ENCODE data around the gene PDK2.
"Not testable (repeated sequence)": the region's sequence is repeated elsewhere in the genome, so short reads cannot be mapped to it uniquely, and the experiment has no call there.

The PDK2 gene

DNA sequence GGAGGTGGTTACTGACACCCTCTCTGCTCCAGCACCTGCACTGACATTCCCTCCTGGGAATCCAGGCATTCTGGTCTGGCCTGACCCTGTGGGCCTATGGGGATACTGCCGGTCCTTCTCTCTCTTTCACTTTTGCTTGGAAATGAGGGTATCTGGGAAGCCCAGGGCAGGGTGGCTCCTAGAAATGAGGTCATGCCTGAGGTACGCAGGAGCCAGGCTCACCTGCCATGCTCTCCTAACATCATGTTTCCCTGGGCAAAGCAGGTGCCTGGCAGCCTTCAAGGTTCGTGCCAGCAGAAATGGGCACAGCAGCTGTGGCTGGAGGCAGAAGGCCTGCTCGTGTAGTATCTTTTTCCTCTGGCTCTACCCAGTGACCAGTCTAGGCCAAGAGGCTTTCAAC, 35.9 kb upstream of the PDK2 start:
- no peak for FAIRE-seq

DNA sequence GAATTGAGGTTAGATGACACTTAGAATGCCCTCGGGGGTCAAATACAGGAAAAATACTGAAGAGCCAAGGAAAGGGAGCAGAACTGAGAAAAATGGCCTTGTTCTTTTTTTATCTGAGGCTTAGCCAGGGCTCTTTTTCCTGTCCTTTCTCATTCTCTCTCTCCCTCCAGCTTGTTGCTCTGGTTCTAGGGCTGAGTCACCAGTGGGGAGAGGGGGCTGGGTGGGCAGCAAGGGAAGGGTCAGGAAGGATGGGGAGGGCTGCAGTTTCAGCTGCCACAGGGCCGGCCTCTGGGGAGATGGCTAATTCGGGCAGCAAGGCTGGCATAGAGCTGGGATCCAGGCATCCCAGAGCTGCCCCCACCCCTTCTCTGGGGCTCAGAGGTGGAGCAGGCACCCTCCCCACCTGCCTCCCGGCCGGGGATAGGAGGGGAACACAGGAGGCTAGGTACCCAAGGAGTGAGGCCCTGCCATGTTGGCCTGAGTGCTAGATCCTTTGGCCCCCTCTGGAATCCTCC, 35.3 kb upstream of the PDK2 start:
- no peak for FAIRE-seq

DNA sequence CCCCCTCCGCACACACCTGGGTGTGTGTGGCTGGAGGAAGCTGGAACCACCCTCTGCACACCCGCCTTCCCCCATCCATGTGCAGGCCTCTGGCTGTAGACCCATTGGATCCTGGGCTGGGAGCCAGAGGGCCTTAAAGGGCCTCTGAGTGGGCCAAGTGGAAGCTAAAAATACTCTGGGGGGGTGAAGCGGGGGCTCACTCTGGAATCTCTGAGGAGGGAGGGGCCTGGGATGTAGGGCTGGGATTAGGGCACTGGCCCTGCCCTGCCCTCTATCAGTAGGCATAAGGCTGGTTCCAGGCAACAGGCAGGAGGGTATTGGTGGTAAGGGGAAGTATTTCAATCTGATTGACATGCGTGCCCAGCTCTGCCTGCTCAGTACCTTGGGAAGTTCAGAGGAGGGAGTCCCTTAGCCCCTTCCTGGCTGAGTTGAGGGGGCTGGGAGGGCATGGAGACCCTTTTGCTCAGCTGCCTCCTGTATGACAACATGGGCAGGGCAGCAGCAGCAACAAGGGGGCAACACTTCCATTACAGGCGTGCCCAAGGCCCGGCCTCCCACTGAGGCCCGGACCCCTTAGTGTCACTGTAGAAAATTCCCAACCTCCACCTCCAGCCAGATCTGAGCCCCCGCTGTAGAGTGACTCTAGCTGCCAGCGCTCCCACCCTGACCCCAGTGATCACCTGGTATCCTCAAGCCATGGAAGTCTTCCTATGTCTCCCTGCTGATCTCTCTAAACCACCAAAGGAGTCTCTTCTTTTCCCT, 34.0 kb upstream of the PDK2 start:
- no peak for FAIRE-seq

DNA sequence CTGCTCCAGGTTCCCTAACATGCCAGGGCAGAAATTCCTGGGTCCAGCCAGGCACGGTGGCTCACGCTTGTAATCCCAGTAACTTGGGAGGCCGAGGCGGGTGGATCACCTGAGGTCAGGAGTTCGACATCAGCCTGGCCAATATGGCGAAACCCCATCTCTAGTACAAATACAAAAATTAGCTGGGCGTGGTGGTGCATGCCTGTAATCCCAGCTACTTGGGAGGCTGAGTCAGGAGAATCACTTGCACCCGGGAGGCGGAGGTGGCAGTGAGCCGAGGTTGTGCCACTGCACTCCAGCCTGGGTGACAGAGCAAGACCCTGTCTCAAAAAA, 33.5 kb upstream of the PDK2 start:
- FAIRE-seq, result not testable (repeated sequence)

DNA sequence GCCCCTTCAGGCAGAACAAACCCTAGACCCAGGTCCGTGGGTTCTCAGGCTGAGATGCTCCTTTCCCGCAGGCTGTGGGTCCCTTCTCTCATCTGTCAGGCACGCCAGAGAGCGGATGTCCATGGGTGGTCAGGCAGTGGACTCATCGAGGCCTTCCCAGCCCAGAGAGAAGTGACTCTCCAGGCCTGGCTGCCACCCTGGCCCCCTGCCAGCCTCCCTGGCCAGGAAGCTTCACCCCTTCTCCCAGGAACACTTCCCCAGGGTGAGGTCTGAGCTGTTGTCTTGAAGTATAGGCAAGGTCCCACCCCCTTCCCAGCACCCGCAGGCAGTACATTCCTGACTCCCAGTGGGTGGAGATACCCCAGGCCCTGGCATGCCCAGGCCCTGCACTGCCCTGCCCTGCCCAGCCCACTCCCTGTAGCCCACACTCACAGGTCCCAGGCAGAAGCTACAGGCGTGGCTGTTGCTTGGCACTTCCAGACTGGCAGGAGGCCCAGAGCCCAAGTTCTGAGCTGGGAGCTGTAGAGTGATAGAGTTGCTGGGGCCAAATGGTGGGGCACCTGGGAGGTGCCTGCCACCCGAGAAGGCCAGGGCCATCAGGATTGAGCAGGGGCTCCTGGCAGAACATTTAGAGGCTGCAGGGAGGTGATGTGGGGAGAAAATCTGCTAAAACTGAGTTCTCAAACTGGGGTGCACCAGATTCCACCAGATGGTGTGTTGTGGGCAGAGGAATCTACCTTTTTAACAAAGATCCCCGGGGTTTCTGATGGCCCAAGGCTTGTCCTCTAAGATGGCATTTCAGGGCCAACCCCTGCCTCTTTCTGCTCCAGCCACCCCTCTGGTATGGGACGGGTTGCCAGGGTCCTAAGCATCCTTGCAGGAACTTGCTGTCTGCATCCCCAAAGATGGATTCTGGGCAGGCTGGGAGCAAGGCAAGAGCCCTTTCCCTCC, 32.6 kb upstream of the PDK2 start:
- FAIRE-seq, result no peak

DNA sequence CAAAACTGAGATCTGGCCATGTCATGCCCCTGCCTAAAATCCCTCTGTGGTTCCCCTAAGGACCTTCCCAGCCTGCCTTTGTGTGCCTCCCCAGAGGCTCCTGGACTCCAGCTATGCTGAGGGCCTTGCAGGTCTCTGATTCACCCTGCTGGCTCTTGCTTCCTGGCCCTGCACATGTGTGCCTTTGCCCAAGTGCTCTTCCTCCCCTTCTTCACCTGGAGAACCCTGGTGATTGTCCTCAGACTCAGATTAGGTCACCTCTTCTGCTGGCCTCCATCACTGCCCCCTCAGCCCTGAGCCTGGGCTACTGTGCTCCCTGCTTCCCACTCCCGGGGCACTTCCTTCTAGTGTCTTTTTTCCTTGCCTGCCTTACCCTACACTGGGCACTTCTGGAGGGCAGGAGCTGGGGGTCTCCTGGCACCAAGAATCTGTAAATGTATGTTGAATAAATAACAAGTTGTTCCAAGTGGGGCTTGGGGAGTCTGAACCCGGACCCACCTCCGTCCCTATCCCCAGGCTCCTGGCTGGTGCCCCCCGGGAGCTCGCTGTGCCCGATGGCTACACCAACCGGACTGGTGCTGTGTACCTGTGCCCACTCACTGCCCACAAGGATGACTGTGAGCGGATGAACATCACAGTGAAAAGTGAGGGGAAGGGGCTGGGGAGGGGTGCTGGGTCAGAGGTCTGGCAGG, 31.4 kb upstream of the PDK2 start:
- FAIRE-seq, result no peak

DNA sequence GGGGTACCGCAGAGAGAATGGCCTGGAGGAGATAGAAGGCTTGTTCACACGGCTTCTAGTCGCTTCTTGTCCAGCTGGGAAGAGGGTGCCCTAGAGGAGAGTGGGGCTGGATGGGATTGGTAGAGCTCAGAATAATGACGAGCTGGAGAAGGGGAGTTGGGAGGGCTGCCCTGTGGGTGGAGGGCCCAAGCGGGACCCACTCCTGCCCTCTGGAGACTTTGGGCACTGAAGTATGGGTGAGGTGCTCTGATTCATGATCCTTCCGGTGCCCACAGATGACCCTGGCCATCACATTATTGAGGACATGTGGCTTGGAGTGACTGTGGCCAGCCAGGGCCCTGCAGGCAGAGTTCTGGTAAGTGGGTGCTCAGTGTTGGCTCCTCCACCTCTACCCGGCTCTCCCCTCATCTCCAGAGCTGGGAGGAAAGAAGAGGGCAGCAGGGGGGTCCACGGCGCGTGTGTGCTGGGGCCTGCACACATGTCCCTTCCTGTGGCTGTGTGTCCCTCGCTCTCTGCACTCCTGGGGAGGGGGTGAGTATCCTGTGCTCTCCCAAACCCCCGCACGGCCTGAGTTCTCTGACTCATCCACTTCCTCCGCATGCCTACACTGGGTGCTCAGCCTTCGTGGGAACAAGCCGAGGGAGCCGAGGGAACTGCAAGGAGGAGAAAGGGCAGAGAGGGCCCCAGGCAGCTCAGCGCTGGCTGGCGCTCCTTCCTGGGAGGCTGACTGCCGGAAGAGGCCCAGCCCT, 30.7 kb upstream of the PDK2 start:
- no peak for FAIRE-seq

DNA sequence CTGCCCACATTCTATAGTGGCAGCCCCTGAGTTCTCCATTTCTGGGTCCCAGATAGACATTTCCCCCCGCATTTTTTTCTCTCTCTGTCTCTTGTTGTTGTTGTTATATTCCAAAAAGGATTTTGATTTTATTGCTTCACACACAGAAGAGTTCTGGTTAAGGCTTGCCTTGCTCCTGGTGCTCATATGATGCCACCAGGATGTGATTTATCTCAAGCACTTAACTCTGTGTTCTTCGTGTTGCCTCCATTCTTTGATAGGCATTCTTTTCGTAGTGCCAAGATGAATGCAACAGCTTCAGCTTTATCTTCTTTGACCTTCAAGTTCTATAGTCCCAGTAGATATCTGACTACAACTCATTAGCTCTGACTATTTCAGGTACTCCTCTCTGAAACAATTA, 30.1 kb upstream of the PDK2 start:
- FAIRE-seq, result no peak

DNA sequence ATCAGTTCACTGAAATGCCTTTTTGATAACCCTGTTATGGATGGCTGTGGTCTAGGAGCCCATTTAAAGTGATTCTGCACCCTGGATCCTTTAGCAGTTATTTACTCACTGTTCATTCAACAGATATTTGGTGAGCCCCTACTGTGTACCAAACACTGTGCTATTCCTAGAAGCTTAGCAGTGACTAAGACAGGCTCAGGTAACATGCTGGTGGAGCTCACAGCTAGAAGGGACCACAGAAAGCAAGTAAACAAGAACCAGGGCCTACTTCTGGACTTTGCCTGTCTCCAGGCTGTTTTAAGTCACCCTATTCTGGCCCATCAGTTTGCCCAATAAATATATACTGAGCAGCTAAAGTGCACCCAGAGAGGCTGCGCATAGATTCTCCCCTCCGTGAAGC, 28.2 kb upstream of the PDK2 start:
- FAIRE-seq, result no peak

DNA sequence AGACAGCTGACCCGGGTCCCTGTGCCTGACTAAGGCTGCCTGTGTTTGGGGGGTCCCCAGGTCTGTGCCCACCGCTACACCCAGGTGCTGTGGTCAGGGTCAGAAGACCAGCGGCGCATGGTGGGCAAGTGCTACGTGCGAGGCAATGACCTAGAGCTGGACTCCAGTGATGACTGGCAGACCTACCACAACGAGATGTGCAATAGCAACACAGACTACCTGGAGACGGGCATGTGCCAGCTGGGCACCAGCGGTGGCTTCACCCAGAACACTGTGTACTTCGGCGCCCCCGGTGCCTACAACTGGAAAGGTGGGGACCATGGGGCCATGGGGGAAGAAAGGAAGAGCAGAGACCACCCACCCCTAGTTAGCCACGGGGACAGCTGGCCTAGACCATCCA, 27.2 kb upstream of the PDK2 start:
- FAIRE-seq, result no peak

DNA sequence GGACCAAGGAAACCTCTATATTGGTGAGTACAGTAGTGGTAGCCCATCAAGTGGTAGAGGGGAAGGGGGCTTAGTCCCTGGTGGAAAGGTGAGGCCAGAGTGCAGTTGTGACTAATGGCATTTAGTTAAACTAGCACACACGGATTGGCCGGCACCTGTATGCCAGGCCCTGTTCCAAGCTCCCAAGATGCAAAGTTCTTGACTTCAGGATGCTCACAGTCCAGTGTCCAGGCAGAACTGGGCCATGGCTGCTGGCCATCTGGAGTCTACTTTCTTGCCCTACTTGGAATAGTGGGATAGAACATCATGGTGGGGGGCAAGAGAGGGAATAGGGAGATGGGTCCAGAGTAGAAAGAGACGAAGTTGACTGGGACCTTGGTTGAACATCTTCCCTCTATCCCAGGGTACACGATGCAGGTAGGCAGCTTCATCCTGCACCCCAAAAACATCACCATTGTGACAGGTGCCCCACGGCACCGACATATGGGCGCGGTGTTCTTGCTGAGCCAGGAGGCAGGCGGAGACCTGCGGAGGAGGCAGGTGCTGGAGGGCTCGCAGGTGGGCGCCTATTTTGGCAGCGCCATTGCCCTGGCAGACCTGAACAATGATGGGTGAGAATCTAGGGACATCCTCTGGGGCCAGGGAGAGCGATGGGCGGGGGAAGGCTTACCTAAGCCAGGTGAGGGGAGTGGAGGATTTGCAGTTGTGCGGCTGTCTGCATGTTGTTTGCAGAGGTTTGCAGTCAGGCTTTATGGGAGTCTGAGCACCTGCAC, 24.1 kb upstream of the PDK2 start:
- no peak for FAIRE-seq

DNA sequence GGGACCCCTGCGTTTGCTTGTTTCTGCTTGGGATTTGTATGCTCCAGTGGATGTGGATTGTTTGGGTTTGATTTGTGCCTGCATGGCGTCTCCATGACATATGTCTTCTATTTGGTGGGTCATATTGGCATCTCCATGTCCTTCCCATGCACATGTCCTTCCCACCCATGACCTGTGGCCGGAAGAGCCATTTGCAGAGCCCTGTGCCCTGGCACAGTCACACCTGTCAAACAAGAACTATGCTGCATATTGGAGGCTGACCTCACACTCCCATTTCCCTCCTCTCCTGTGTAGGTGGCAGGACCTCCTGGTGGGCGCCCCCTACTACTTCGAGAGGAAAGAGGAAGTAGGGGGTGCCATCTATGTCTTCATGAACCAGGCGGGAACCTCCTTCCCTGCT, 23.5 kb upstream of the PDK2 start:
- FAIRE-seq, result no peak

DNA sequence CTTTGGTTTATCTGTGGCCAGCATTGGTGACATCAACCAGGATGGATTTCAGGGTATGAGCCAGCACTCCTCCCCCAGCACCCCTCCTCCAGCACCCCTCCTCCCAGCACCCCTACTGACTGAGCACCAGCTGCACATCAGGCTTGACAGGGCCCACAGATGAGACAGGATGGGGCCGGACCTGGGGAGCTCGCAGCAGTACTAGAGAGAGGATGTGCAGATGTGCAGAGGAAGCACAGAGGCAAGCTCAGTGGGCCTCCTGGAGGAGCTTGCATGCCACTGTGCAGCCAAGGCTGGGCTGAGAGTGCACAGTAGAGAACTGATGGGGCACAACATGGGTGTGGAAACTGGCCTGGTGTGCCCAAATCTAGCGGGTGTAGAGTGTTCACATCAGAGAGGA, 23.0 kb upstream of the PDK2 start:
- no peak for FAIRE-seq

DNA sequence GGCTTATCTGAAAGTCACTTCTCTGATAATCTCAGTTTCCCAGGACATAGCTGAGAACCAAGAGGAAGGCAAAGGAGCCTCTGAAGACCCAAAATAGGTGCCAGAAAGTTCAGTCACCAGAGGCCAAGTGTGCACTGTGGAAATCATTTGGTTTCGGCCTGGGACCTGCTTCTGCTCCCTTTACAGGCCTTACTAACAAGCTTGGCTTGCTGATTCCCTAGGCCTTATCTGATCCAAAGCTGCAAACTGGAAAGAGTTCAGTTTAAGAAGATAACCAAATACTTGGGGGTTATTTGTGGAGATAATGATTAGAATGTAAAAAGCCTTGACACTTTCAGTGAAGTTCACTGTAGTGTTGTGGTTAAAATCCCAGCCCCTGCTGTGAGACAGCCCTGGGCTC, 22.2 kb upstream of the PDK2 start:
- no peak for FAIRE-seq

DNA sequence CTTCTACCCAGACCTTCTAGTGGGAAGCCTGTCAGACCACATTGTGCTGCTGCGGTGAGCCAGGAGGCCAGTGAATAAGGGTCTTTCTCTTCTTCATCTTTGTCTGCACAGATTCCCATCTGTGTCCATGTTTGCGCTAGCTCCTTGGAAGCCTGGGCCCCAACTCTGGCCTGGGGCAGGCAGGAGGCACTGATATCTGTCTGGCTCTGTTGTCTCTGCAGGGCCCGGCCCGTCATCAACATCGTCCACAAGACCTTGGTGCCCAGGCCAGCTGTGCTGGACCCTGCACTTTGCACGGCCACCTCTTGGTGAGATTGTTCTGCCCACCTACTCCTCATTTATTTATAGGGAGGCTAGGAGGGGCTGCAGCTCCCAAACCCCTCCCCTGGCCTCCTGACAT, 20.9 kb upstream of the PDK2 start:
- FAIRE-seq, result no peak

DNA sequence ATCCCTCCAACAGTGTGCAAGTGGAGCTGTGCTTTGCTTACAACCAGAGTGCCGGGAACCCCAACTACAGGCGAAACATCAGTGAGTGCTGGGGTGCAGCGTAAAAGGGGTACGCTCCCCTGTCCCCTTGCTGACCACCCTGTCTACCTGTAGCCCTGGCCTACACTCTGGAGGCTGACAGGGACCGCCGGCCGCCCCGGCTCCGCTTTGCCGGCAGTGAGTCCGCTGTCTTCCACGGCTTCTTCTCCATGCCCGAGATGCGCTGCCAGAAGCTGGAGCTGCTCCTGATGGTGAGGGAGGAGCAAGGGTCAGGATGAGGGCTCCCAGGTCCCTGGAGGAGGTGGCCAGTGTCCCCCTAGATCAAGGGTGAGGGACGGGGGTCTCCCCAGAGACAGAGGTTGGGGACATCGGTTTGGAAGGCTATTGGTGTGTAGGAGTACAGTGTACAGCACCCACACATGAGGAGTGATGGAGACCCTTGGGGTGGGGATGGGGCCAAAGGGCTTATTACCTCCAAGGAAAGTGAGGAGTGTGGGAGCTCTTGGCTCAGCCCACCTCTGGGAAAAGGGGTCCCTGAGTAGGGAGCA, 19.6 kb upstream of the PDK2 start:
- FAIRE-seq, result no peak

DNA sequence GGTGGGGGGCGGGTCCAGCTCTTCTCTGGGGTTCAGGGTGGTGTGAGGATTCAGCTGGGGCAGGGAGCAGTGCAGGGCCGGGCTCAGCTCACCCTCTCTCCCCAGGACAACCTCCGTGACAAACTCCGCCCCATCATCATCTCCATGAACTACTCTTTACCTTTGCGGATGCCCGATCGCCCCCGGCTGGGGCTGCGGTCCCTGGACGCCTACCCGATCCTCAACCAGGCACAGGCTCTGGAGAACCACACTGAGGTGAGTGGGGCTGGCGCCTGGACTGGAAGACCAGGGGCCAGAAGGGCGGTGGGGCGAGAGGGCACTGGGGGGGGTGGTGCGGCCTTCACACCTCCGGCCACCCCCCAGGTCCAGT, 18.9 kb upstream of the PDK2 start:
- no peak for FAIRE-seq

DNA sequence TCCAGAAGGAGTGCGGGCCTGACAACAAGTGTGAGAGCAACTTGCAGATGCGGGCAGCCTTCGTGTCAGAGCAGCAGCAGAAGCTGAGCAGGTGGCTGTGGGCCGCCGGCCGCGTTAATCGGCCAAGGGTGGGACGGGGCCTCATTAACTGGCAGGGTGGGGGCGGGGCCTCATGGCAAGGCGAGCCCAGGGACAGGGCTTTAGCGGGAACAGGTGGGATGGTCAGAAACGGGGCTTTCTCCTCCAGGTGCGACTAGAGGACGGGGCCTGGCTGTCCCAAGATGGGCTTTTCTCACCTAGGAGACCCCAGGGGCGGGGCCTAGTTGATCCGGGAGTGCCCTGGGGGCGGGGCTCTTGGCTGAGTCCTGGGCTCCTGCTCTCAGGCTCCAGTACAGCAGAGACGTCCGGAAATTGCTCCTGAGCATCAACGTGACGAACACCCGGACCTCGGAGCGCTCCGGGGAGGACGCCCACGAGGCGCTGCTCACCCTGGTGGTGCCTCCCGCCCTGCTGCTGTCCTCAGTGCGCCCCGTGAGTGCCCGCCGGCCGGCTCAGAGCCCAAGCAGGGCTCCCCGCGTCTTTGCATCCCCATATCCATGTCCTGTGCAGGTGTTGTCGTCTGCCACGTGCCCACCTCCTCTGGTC, 18.4 kb upstream of the PDK2 start:
- FAIRE-seq, result no peak

DNA sequence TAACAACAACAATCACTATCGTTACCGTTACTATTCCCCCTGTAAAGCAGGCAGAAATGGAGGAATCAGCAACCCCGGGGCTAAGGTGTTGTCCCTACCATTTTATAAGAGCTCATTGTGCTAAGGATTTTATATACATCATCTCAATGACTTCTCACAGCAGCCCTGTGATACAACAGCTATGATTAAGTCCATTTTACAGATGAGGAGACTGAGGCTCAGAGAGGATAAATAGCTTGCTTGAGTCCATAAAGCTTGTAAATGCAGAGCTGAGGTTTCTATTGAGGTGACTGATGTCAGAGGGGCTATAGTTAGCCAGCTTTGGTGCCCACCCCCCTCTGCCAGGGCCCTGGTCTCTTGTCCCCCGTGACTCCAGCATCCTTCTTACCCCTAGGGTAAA, 16.7 kb upstream of the PDK2 start:
- no peak for FAIRE-seq

DNA sequence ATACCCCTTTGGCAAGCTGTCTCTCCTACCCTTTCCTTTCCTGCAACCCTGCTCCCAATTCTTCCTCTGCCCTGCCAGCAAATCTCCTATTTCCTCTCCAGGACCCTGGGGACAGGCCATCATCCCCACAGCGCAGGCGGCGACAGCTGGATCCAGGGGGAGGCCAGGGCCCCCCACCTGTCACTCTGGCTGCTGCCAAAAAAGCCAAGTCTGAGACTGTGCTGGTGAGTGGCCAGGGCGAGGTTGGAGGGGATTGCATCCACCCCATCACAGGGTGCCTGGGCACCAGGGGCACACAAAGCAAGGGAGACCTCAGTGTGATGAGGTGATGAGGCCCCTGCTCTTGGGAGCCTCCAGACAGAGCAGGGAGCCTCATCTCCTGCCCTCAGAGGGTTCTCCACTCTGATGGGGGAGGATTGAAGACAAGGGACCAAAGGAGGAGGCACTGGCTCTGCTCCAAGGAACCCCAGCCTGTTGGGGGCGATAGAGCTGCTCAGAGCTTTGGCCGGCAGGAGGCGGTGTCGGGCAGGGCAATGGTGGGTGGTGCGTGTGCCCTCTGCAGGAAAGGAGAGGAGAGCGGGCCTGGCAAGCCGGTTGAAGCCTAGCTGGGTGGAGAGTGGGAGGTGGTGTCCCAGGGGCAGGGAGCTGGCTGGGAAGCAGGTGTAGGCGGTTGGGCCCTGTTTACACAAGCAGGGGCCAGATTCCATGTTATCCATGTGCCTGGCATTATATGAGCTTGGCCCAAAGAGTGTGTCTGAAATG, 15.6 kb upstream of the PDK2 start:
- no peak for FAIRE-seq
